Inferior parietal cortex (tissue), 1 donor: ENCODE measurements around the gene CACNG1.

Experiments used
- DNase-seq: peaks from one replicate; pipeline ENCODE4 v3.0.0-alpha.2; 2016; ENCODE audit errors: extremely low spot score

CACNG1 gene

DNA sequence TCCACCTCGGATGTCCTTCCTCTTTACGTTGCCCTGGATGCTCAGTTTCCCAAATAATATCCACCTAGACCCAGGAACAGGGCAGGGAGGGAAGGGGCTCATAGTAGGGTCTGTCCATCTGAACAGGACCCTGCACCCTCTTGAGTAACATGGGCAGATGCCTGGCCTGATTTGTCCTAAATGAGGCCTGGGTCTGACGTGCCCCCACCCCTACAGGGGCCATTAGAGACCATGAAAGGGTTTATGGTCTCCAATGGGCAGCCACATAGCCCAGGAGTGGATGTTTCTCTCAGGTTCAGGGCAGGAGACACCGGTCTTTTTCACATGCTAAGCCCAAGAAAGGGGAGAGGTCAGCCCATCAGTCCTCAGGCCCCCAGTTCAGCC lies 6.8 kb downstream of the CACNG1 start:
- no peak for DNase-seq

DNA sequence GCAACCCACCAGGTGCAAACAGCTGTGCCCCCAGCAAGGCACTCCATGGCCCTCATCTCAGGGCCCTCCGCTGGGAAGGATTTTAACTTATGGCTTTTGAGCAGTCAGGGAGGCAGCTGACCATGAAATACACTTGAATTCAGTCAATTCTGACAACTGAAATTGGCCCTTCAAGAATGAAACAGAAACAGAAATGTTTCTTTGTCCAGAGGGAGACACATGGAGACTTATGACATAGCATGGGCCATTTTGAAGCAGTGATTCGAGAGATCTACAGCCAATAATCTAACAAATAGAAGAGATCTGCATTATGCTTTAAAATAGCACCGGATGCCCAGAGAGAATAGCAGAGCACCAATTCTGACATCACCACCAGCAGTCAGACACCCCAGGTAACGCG lies 7.5 kb downstream of the CACNG1 start:
- no peak for DNase-seq

DNA sequence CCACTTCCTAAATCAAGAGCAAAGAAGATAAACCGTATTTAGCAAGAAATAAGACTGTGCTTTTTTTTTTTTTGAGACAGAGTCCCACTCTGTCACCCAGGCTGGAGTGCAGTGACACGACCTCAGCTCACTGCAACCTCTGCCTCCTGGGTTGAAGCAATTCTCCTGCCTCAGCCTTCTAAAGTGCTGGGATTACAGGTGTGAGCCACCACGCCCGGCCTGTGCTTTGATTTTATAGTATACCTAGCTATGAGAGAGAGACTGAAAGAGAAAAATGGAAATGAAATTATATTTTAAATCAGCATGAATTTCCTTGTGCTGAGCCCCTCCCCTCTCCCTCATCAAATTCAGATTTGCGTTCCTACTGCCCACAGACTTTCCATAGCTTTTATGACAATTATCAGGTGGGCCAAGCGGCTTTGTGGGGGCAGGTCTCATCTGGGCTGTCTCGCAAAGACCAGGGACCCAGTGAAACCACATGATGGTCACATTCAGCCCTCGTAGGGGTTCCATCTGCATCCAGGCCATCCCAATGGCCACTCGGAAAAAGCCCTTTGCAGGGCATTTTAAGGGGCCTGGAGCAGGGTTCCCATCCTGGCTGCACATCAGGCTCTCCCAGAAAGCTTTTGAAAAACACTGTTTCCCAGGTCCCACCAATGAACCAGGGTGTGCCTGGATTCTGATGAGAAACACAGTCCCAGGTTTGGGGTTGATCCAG lies 8.5 kb downstream of the CACNG1 start:
- no peak for DNase-seq

DNA sequence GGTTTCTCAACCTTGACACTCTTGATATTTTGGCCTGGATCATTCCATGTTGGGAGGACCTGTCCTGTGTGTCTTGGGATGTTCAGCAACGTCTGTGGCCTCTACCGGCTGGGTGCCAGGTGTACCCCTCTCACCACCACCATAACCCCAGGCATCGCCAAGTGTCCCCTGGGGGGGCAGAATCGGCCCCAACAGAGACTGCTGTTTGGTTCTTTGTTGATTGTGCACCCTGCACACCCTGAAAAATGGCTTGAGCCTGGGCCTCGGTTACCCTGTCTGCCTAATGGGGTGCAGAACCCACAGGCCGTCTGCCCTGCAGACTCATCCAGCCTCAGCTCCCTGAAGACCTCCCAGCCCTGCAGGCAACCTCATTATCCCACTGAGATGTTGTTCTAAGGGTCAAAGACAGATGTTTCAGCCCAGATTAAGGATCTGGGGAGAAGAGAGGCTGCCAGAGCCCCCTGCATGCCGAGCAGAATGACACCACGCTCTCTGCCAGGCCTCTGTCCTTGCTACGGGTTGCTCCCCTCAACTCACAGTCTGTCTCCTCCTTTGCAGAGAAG lies 9.2 kb downstream of the CACNG1 start:
- DNase-seq, result no peak

DNA sequence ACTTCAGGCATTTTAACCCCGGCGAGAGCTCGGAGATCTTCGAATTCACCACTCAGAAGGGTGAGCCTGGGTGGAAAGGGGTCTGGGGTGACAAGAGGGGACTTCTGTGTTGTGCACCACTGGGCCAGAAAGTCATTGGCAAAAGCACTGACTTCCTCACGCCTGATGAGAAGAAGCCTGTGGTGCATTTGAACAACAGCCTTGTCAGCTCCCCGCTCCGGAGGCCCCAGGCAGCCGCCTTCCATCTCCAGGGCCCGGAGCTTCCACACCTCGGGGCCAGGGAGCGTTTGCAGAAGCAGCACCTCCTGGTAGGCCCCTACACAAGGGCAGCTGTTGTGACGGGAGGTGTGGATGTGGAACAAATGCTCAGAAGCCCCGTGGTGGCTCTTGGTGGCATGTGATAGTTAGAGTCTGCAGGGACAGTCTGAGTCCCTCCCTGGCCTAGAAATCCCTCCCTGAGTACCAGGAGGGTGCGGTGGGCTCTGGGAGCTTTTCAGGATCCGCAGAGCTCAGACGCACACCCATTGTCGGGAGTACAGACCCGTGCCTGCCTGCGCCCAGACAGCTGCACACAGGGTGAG lies 9.7 kb downstream of the CACNG1 start:
- no peak for DNase-seq

DNA sequence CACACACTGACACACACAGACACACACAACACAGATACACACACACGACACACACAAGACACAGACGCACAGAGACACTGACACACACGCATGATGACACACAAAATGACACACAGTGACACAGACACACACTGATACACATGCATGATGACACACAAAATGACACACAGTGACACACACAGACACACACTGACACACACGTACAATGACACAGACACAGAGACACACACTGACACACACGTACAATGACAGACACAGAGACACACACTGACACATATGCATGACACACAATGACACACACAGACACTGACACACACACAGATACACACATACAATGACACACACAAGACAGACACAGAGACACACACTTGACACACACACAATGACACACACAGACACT lies 10.3 kb downstream of the CACNG1 start:
- DNase-seq, result no peak

DNA sequence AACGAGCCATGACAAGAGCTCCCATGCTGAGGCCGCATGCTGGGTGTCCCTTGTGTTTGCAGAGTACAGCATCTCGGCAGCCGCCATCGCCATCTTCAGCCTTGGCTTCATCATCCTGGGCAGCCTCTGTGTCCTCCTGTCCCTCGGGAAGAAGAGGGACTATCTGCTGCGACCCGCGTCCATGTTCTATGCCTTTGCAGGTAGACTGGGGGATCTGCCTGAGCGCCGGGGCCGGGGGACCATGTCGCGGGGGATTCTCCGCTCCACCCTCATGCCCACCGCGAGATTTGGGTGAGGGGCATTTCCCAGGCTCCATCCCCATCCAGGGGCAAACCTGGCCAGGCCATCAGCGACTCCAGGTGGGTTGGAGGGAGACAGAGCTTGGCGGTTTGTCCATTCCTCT lies 10.7 kb downstream of the CACNG1 start:
- DNase-seq, result no peak

DNA sequence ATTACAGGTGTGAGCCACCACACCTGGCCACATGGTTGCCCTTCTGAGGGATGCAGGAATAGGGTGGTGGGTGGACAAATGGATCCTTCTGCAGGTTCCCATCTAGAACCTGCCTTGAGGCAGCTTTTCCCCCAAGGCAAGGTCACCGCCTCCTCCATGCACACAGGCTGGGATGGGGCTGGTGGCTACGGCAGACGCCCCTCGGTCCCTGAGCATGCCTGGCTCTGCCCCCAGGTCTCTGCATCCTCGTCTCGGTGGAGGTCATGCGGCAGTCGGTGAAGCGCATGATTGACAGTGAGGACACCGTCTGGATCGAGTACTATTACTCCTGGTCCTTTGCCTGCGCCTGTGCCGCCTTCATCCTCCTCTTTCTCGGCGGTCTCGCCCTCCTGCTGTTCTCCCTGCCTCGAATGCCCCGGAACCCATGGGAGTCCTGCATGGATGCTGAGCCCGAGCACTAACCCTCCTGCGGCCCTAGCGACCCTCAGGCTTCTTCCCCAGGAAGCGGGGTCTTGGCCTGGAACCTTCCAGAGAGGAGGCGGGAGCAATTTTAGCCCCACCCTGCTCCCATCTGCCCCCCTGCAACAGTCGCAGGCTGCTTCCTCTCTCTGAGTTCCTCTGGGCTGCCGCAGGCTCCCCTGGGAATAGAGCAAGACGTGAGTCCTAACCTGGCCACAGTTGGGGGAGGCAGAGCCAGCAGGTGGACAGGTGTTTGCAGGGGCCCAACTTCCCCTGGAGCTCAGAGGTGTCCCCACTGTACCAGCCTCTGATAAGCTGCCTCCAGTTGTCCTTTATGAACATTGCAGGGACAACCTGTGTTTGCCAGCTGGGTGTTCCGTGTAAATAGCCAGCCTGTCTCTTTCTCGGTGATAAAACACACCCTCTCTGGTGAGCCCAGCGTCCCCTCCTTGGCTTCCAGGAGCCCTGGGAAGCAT lies 11.7 kb downstream of the CACNG1 start:
- DNase-seq, result no peak

DNA sequence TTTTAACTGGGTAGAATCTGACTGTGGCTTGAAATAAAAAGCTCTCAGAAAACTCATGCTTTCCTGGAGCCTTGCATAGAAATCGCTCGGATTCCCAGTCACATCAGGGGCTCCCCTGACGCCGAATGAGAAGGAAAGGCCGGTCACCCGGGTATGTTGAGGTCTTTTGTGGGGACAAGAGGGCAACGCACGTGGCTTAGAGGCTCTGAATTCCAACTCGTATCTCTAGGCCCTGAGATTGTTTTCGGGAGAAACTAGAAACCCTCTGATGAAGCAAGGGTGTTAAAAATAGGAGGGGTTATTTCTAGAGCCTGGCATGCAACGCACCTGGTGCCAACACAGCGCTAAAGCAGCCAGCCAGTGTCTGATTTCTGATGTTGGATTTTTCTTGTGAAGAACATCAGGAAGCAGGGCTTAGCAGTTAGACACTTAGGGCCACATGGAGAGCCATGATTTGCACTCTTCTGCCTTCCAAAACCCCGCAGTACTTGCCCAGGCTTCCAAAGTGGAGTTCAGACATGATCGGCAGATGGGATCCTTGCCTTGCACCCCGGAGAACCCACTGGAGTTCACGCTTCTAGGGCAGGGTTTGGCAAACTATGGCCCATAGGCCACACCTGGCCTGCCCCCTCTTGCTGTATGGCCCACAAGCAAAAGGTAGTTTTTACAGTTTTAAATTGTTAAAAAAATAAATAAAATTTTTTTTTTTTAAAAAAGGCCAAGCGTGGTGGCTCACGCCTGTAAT lies 12.6 kb downstream of the CACNG1 start:
- DNase-seq, result no peak

DNA sequence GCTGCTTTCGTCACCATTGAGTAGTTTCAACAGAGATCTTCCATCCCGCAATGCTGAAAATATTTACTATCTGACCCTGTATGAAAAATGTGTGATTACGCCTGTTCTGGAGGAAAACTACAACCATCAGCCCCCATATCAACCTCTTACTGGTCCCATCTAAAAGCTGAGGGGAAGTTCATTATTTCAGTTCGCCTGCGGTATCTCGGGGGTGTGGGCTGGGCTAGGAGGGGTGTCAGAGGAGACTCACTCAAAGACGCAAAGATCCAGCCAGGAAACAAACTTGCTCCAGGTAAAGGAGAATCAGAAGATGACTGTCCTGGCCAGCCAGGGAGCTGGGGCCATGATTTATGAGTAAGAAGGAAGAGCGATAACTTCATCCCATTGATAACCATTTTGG lies 13.7 kb downstream of the CACNG1 start:
- DNase-seq, result no peak

DNA sequence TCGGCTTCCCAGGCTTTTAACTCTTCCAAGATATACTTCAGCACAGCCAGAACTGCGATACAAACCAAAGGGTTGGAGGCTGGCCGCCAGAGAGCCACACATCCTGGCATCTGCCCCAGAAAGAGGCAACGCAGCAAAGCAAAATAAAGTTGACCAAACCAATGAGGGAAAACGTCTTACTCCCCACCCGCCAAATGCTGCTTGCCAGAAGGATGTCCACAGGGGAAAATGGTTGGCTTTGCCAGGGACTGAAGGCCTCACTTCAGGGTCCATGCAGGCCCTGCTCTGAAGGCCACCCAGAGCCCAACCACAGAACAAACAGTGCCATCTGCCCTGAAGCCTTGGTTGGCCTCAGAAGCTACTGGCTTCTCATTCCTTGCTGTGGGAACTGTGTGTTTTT lies 15.0 kb downstream of the CACNG1 start:
- no peak for DNase-seq

DNA sequence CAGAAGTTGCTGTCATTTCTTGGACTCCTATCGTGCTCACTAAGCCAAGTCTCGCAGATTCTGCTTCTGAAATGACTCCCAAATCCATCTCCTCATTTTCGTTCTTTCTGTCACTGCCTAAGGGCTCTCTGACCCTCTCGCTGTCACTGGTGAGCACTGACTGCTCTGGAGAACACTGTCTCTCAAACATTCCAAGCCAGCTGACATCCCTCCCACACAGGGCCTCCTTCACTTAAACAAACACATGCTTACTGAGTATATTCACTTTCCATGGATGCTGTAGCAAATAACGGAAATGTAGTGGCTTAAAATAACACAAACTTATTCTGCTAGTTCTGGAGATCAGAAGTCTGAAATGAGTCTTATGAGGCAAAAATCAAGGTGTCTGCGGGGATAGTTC lies 18.8 kb downstream of the CACNG1 start:
- DNase-seq, result no peak

DNA sequence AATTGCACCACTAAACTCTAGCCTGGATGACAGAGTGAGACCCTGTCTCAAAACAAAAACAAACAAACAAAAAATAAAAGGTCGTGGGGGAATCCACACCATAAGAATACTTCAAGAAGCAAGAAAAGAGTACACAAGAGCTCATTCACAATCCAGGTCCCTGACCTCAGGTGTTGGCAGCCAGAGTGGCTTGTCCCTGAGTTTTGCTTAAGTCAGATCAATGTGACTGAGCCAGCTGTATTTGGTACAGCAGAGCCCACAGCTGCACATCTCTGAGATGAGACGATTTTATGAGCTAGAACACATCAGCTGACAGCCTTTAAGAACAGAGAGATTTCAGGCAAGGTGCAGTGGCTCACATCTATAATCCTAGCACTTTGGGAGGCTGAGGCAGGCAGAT lies 22.4 kb downstream of the CACNG1 start:
- no peak for DNase-seq

DNA sequence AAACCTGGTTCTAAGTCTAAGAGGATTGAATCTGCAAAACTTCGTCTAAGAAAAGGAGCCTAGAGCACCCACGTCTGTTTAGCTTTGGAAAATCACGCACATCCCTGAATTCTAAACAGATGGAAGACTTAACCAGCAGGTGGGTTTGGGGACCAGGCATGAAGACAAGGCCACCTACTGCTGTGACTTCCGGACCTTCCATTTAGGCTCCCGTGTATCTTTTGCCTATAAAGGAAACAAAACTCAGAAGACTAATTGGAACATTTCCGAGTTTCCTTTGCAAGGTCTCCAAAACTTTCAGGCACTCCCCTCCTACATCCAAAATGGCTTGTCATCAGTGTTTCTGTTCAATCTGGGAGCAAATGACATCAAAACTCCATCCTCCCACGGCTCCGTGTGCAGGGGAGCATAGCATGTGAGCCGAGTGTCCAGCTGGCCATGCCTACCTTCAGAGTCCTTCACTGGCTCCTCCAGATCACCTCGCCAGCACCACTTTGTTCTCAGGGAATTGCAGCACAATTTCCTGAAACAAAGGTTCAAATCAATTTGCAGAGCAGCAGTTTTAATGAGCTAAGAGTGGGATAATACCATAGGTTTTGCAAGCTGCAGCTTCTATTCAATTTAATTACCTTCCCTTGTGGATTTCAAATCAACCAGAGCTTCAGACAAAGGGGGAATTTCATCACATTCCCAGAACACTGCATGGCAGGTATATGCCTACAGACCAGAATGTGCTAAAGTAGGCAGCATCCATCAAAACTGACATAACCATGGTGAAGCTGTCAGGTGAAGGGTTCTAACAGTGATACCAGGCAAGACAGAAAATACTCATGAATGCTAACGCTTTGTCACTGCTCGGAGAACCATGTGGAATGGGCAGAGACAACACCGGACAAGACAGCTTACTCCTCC lies 23.5 kb downstream of the CACNG1 start:
- no peak for DNase-seq

DNA sequence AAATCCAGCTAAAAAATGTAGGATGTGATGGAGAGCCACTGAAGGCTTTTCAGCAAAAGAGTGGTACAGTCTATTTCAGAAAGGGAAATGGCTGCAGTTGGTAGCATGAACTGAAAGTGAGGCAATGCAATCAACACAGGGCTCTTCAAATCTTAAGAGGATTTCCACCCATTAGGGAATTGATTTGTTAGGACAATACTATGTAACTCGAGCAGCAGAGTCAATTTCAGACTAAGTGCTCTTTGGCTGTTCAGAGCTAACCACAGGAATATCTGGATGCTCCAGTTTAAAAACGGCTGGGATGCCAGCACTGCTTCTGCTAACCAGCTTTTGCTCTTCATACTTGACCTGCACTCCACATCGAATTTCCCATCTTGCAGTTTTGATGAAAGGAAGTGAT lies 24.6 kb downstream of the CACNG1 start:
- DNase-seq, result no peak

DNA sequence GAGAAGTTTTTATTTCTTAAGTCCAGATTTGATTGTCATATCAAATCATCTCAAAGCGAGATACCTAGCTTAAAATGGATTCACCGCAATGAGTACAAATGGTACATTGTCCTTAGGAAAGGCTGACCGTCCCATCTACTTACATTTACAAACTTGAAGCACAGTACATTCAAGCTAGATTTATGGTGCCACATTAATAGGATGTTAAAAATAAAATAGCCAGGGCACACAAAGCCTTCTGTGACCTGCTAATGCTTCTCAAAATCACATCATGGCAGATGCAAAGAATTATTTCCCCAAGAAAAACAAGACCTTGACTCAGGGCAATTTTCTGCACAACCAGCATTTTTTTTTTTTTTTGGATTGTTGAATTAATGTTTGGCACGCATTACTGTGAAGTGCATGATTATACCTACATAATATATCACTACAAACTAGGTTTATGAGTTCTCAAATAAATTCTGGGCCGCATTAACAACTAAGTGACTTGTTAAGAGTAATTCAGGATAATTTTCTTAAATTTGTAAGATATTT lies 25.3 kb downstream of the CACNG1 start:
- DNase-seq, result no peak

DNA sequence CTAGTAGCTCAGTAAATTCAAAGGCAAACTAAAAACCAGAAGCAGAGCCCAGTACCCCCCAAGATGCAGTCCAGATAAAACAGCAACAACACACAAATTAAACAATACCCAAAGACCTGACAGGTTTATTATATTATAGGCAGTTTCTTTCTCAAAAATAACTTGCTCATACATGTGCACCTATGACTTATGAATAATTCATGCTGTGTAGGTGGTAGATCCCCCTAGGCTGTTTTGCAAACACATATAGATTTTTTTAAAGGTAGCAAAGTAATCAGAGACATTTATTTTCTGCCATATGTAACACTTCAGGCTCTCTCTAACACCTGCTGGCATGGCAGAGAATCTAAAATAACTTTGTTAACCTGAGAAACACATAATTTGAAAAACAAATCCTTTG lies 27.2 kb downstream of the CACNG1 start:
- DNase-seq, result no peak

DNA sequence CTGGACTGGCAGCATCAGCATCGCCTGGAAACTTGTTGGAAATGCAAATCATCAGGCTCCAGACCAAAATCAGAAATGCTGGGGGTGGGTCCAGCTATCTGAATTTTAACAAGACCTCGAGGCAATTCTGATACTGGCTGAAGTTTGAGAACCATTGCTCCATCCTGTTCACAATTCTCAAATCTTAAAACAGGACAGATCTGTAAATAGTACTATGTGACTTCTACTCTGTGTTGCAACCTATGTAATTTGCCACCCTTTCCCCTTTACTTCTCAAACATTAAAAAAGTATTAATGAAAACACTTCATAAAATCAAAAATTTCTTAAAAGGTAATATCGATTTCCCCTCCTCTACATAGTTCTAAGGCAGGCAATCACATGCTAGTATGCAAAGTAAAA lies 28.5 kb downstream of the CACNG1 start:
- no peak for DNase-seq

DNA sequence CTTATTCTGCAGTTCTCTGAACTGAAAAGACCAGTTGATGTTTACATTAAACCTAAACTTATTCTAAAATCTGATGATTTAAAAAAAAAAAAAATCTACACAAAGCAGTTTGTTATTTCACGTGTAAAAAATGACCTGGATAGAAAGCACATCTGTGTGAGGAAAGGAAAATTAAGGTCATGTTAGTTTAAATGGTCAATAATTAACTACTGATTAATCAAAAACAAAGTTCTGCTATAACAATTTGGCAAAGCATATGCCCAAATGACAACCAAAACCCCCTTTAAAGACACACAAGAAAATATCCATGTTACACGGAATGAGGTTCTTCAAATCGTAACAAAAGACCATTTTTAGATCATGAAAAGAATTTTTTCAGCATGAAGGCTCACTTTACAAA lies 30.4 kb downstream of the CACNG1 start:
- no peak for DNase-seq

DNA sequence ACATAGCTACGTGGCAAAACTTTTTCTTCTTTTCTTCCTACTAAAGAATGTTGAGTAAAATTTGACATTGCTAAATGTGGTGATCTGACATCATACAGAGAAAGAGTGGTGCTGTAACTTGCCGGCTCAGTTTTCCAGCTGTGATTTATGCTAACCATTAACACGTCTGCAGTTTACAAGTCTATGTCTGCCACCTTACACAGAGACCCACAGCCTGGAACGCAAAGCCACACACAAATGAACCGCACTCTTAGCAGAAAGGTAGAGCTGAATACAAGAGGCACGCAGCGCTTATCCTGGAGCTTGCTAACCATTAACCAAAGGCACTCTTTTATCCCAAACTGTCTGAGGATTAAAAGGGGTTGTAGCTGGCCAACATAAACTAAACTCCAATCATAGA lies 31.9 kb downstream of the CACNG1 start:
- DNase-seq, result no peak

DNA sequence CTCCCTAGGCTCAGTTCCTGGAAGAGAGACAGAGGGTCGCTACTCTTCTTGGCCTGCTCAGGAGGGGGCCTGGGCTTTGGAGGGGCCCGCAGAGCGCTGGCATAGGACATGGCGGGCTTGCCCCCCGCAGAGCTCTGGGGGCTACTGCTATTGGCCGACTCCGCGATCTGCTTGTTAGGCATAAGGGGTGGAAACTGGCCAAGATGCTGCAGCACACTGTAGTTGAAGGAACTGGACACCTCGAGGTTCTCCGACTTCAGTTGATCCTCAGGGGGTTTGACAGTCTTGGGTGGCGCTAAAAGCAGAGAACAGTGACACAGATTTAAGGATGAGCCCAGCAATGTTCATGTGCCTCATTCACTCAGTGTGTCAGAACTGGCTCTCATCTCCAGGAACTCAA lies 33.9 kb downstream of the CACNG1 start:
- no peak for DNase-seq
